Mucosa of gallbladder (tissue), 1 donor: Measurements from ENCODE around the gene ANAPC4. TPM values are rescaled to one million over a fixed set of nuclear protein-coding genes. Genes with fewer than 3 reads are reported as not detected.

Experiments used
- total RNA-seq: library from RNA; stranded (reverse); gene quantifications from one replicate; pipeline ENCODE4 v1.2.1, GENCODE V29; 2021
- donor health status: DM: no; HTN: no; CAD: no.

The ANAPC4 gene
- total RNA-seq, 1 donor from 2014 or later: 28.9 TPM

Other genes starting within 250 kb of the ANAPC4 start
- 17.2 TPM for gene SEPSECS, start 216.8 kb upstream of the ANAPC4 start, total RNA-seq
- 11.2 TPM for gene PI4K2B, start 143.2 kb upstream of the ANAPC4 start, total RNA-seq
- gene ZCCHC4, start 64.5 kb upstream of the ANAPC4 start, total RNA-seq: 8.3 TPM